SH-SY5Y (cell line): Measurements from ENCODE around the gene KRT79.

ENCODE experiments used
- GATA2 ChIP-seq: IDR thresholded peaks from 2 replicates; pipeline ENCODE4 v1.6.1; 2011; ENCODE audit warnings: mild to moderate bottlenecking, low read depth, low read length
- GATA3 ChIP-seq: IDR thresholded peaks from 2 replicates; pipeline ENCODE4 v1.6.1; 2011; ENCODE audit warnings: low read depth, mild to moderate bottlenecking, low read length, moderate library complexity

DNA sequence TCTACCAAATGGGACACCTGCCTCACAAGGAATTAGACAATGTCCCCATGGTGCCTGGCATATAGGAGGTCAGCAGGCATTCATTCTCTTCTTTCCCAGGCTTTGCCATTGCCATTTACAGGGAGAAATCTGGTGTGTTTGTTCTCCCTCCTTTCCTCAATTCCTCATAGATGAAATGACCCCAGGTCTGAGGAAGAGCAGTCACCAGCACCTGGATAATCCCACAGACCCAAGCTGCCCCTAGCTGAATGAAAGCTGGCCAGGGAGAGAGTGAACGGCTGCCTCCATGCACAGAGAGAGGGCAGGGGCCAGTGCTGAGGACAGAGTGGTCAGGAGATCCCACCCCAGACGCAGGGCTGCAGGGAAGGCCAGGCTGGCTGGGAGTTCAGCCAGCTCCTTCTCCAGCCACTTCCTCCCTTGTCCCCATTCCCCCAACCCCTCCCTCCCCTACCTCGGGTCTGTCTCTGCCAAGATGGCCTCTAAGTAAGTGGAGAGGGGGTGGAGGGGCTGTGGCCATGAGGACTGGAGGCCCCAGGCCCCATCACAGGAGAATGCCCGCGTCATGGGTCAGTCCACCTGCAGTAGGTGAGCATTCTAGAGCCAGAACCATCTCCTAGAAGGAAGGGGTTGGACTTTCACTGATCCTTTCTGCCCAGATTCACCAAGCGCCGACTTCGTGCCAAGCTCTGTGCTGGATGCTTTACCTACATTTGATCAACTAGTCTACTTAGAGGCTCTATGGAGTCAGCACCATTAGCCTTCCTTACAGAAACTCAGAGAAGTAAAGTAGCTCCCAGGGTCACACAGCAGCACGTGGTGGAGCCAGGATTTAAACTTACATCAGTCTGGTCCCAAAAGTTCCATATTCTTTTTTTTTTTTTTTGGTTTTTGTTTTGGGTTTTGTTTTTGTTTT is 18.2 kb downstream of the KRT79 start:
- TF ChIP-seq GATA3 (no peak), GATA2 (no peak)
